Lower lobe of right lung (tissue), 2 donors: Measurements from ENCODE around the gene HRH3. TPM values are rescaled to one million over a fixed set of nuclear protein-coding genes. Genes with fewer than 3 reads are reported as not detected.

Experiments used
- ATAC-seq, 2 donors: fragments of 200-7000 bp; cut with Tn5 transposase; one replicate each; pipeline ENCODE4 v1.9.1; 2020 to 2022; ENCODE audit warnings: mild to moderate bottlenecking in 2 of 2, moderate library complexity in 2 of 2
- DNase-seq: peaks from one replicate; pipeline ENCODE4 v3.0.0-alpha.2; 2020
- H3K27ac ChIP-seq: fragments of 200-600 bp; one replicate; pipeline ENCODE4 v1.8.0; 2022
- H3K27me3 ChIP-seq: fragments of 200-600 bp; one replicate; pipeline ENCODE4 v1.8.0; 2022; ENCODE audit warnings: low read depth
- H3K36me3 ChIP-seq: fragments of 200-600 bp; one replicate; pipeline ENCODE4 v1.8.0; 2022; ENCODE audit warnings: mild to moderate bottlenecking
- H3K4me1 ChIP-seq: fragments of 200-600 bp; one replicate; pipeline ENCODE4 v1.8.0; 2022
- H3K4me3 ChIP-seq: fragments of 200-600 bp; one replicate; pipeline ENCODE4 v1.8.0; 2022; ENCODE audit warnings: mild to moderate bottlenecking
- H3K9me3 ChIP-seq: fragments of 200-600 bp; one replicate; pipeline ENCODE4 v1.8.0; 2022
- CTCF ChIP-seq: fragments of 200-600 bp; IDR thresholded peaks from one replicate; pipeline ENCODE4 v1.8.0; 2022; ENCODE audit warnings: antibody characterized with exemption, mild to moderate bottlenecking
- intact Hi-C: fragments of 100-400 bp; cut with DNase I; formaldehyde crosslinking; loops from one replicate; pipeline ENCODE4 v1.11.0; 2022
- total RNA-seq: library from RNA; stranded (reverse); fragmentation: NEBNext Ultra II Directional; extraction: Animal tissue kit (Norgen Biotek cat#: 25700); gene quantifications from one replicate; pipeline ENCODE4 v1.2.1, GENCODE V29; 2021
- donor health status: DM: no; HTN: yes; CAD: no; lungs with severe emphysema.

The HRH3 gene
- total RNA-seq, 1 donor from 2014 or later: not detected

- Histone ChIP-seq H3K27ac (no peak overlapping the region), H3K4me1 (peaks cover 4% of the 10 kb centered on the region), H3K9me3 (no peaks in the 10 kb centered on the region), H3K4me3 (no peak overlapping the region), H3K27me3 (no peaks in the 10 kb centered on the region), H3K36me3 (no peaks in the 10 kb centered on the region)
- no peak for DNase-seq
- intact Hi-C loops: no loop called here
- no peak for ATAC-seq
- TF ChIP-seq CTCF: no peak
These were observed 13.6 kb upstream of the HRH3 start for GRCh38 chr20:62233684-62234083.

- ATAC-seq (no peak), DNase-seq (no peak)
- intact Hi-C loops: no loop called here
- no peak overlapping the region for H3K27ac ChIP-seq
- H3K9me3 ChIP-seq: no peaks in the 10 kb centered on the region
- no peak overlapping the region for H3K4me3 ChIP-seq
- peaks cover 7% of the 10 kb centered on the region for H3K27me3 ChIP-seq
- H3K36me3 ChIP-seq: no peaks in the 10 kb centered on the region
- H3K4me1 ChIP-seq: peaks cover 4% of the 10 kb centered on the region
- TF ChIP-seq CTCF: no peak
These were observed 12.9 kb upstream of the HRH3 start for GRCh38 chr20:62232770-62233645.

- ATAC-seq (no peak), DNase-seq (no peak)
These were observed 12.1 kb upstream of the HRH3 start for GRCh38 chr20:62232194-62232593.

GRCh38 chr20:62231292-62231691, 11.2 kb upstream of the HRH3 start:
- Histone ChIP-seq H3K36me3 (no peaks in the 10 kb centered on the region), H3K27ac (no peak overlapping the region), H3K9me3 (no peaks in the 10 kb centered on the region), H3K4me1 (no peaks in the 10 kb centered on the region), H3K4me3 (no peak overlapping the region), H3K27me3 (peaks cover 17% of the 10 kb centered on the region)
- intact Hi-C loops: no loop called here
- no peak for ATAC-seq
- no peak for TF ChIP-seq CTCF
- DNase-seq: no peak

More at GRCh38 chr20:62232194-62232593, 12.1 kb upstream of the HRH3 start:
- intact Hi-C loops: no loop called here
- H3K27me3 ChIP-seq: peaks cover 15% of the 10 kb centered on the region
- no peaks in the 10 kb centered on the region for H3K36me3 ChIP-seq
- TF ChIP-seq CTCF: no peak
- no peak overlapping the region for H3K4me3 ChIP-seq
- H3K4me1 ChIP-seq: no peaks in the 10 kb centered on the region
- no peaks in the 10 kb centered on the region for H3K9me3 ChIP-seq
- no peak overlapping the region for H3K27ac ChIP-seq

- Histone ChIP-seq H3K27me3 (peaks cover 17% of the 10 kb centered on the region), H3K36me3 (no peaks in the 10 kb centered on the region), H3K4me3 (no peak overlapping the region), H3K9me3 (no peaks in the 10 kb centered on the region), H3K4me1 (no peaks in the 10 kb centered on the region), H3K27ac (no peak overlapping the region)
- TF ChIP-seq CTCF: no peak
- no peak for ATAC-seq
- intact Hi-C loops: no loop called here
- DNase-seq: no peak
These were observed 10.6 kb upstream of the HRH3 start for GRCh38 chr20:62230696-62231095.
